Sciatic nerve (tissue), 2 donors: ENCODE data around the gene ADCYAP1R1. TPM values are rescaled to one million over a fixed set of nuclear protein-coding genes. Genes with fewer than 3 reads are reported as not detected.

Experiments used
- ATAC-seq: fragments of 200-7000 bp; cut with Tn5 transposase; one replicate; pipeline ENCODE4 v1.9.1; 2020; ENCODE audit warnings: mild to moderate bottlenecking, moderate library complexity
- DNase-seq: peaks from one replicate; pipeline ENCODE4 v3.0.0-alpha.2; 2020; ENCODE audit warnings: low spot score
- intact Hi-C: fragments of 100-400 bp; cut with DNase I; formaldehyde crosslinking; loops from one replicate; pipeline ENCODE4 v1.14.2; 2022
- total RNA-seq: library from RNA; stranded (reverse); fragmentation: NEBNext Ultra II Directional; extraction: Animal tissue kit (Norgen Biotek cat#: 25700); gene quantifications from one replicate; pipeline ENCODE4 v1.2.1, GENCODE V29; 2021
- donor health status: DM: no; HTN: no; CAD: no.
- donor health status: DM: no; HTN: no; CAD: no.

The ADCYAP1R1 gene
- total RNA-seq, 1 donor from 2014 or later: 9.1 TPM

GRCh38 chr7:31078363-31078990 lies 26.4 kb downstream of the ADCYAP1R1 start:
- DNase-seq (no peak), ATAC-seq (no peak)
- intact Hi-C loops: no loop called here

DNA sequence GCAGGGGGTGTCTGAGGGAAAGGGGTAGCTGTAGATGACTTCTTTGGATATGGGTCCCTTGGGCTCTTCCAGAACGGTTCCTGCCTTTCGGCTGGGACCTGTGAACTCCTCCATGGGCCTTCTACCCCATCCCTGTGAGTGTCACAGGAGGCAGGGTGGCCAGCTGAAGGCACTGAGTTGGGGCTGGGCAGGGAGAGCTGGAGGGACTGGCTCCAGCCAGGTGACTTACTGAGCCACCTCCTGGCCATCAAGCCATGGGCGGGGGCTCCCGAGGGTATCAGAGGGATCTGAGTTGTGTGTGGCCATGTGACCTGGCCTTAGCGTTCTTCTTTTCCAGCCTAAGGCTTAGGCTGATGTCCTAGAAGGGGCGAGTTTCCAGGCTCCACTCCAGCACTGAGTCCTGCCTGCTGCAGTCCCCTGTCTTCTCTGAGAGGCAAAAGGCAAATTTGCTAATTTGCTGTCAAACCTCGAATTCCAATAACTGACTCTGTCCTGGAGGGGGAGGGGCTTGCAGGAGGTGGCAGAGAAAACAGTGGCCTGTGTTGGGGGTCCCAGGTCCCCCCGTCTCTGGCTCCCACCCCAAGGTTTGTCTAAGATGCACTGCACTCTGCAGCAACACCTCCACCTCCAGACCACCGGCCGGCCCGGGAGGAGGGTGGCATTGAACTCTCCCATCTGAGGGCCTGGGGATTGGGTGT lies 27.2 kb downstream of the ADCYAP1R1 start:
- ATAC-seq (no peak), DNase-seq (no peak)

GRCh38 chr7:31079824-31080511 lies 27.9 kb downstream of the ADCYAP1R1 start:
- no peak for ATAC-seq
- no peak for DNase-seq
- intact Hi-C loops: no loop called here

More for the DNA sequence above, 27.2 kb downstream of the ADCYAP1R1 start:
- intact Hi-C loops: no loop called here

DNA sequence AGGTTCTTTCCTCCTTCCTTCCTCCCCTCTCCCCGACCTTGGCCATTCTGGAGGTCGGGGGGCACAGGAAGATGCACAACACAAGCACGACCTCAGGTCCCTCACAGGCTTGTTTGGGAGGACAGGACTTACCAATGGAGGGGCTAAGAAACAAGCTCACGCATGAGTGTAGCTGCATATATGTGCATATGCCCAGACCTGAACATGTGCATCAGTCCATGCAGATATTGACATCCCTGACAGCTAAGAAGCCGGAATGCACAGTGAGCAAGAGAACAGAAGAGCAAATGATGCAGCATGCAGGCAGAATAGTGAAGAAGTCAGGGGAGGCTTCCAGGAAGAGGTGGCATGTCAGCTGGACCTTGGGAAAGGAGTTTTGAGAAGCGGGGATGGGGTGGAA lies 28.7 kb downstream of the ADCYAP1R1 start:
- intact Hi-C loops: no loop called here
- ATAC-seq: no peak
- no peak for DNase-seq

DNA sequence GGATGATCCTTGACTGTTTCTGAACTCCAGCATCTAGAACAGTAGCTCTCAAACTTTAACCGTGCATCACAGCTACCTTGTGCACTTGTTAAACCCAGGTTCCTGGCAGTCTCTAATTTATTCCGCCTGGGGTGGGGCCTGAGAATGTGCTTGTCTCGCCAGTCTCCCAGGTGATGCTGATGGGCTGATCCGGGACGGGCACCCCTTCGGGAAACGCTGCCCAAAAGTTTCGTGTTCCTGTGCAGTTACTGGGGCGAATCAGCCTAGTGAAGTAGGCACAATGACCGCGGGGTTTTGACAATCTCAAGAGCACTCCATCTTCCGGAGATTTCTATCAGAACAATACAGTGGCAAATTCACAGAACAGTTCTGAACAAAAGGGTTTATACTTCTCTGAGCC lies 29.9 kb downstream of the ADCYAP1R1 start:
- ATAC-seq: no peak
- DNase-seq: no peak
- intact Hi-C loops: no loop called here

- ATAC-seq: no peak
- no peak for DNase-seq
- intact Hi-C loops: no loop called here
Observed at GRCh38 chr7:31082447-31082846, 30.3 kb downstream of the ADCYAP1R1 start.

DNA sequence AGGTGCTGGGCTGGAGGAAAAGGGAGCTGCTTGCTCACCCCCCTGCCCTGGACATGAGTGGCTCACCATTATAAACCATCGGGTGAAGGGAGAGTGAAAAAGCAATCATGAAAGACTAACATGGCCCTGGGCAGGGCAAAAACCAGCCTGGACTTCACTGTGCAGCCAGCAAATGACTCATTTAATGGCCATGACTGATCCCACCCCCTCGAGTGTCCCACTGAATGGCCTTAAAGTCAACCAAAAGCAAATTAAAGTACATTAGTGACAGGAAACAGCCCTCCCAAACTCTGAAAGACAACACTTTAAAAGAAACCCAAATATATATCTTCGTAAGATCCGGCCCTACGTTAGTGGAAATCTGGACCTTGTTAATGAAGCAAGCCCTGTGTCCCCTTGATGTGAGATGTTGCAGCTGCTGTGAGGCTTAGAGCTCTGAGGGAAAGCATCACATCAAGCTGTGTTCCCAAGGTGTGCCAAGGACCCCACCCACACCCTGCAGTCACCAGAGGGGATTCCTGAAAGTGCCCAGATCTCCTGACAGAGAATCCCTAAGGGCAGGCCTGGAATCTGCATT lies 31.2 kb downstream of the ADCYAP1R1 start:
- intact Hi-C loops: no loop called here
- DNase-seq: no peak
- no peak for ATAC-seq

DNA sequence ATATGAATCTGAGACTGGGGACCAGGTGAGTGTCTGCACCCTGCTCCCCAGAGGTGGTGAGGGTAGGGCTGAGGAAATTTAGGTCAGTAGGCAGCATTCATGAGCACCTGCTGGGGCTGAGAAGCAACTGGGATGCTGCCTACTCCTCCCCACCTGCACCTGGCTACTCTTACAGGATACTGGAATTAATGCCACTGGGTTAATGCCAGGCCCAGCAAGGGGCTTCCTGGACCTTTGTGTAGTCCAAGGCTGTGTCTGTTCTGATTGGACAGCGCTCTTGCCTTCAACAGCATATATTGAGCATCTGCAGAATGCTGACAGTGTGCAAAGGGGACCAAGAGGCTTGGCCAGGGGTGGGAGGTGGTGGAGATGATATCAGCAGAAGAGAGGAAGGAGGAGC lies 32.1 kb downstream of the ADCYAP1R1 start:
- ATAC-seq (no peak), DNase-seq (no peak)
- intact Hi-C loops: no loop called here

DNA sequence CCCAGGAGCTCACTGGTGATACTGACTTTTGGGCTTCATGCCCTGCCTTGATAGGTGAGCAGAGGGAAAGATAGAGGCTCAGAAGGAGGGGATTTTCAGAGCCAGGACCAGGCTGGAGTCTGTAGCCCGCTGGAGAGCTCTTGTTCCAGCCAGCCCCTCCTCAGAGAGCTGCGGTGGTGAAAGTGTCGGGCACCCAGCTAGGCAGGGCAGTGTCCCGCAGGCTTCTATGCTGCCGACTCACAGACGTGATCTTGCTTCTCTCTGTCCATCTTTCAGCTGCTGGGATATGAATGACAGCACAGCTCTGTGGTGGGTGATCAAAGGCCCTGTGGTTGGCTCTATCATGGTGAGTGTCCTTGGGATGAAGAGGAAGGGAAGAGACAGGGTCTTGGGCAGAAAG lies 35.2 kb downstream of the ADCYAP1R1 start:
- intact Hi-C loops: no loop called here

DNA sequence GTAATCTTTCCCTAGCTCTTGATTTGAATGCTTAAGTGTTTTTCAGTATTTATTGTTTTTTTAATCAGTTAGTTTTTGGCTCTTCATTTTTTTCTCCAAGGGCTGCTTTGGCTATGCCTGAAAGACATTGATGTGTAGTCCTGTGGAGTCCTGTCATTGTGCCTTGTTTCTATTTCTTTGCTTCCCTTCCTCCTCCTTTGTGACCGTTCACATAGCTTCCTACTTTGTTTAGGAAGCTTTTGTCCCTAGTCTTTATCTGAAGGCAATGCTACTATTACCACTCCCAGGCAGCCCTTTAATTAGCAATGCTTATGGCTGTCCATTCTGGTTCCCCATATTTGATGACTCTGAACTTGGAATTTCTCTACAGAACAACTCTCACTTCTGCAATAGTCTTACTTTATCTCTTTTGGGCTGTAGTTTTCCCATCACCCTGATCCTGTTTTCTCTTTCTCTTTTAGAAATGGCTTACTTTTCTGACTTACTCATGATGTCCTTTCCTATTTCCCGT lies 39.9 kb downstream of the ADCYAP1R1 start:
- no peak for ATAC-seq
- intact Hi-C loops: no loop called here
- DNase-seq: no peak

More for the DNA sequence above, 35.2 kb downstream of the ADCYAP1R1 start:
- ATAC-seq (no peak), DNase-seq (no peak)

GRCh38 chr7:31092606-31093005 lies 40.5 kb downstream of the ADCYAP1R1 start:
- intact Hi-C loops: no loop called here
- DNase-seq (peak; percentile 13), ATAC-seq (no peak)

- DNase-seq (no peak), ATAC-seq (no peak)
- intact Hi-C loops: no loop called here
Observed at GRCh38 chr7:31093282-31093681, 41.2 kb downstream of the ADCYAP1R1 start.

DNA sequence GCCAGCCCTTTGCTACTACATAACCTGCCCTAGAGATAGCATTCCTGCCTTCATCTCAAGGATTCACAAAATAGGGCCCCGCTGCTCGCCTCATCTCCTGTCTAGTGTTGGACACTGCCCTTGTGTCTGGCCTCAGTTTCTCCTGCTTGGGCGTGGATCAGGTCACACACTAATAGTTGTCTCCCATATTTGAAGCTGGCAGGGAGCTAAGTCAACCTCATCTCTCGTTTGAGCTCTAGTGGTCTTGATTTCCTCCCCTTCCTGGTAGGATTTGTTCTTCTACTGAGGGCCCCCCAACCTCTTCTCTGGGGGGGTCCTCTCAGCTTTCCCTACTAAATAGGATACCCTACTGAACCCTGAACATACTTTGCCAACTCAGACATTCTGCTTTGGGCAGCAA lies 42.2 kb downstream of the ADCYAP1R1 start:
- intact Hi-C loops: no loop called here
- ATAC-seq (no peak), DNase-seq (peak; percentile 27)

- DNase-seq (peak; percentile 19), ATAC-seq (no peak)
- intact Hi-C loops: loop anchor here (5.0 kb wide), 1 partner anchor 462 kb away; no protein-coding TSS in a partner anchor
Observed at GRCh38 chr7:31095286-31096197, 43.4 kb downstream of the ADCYAP1R1 start.

DNA sequence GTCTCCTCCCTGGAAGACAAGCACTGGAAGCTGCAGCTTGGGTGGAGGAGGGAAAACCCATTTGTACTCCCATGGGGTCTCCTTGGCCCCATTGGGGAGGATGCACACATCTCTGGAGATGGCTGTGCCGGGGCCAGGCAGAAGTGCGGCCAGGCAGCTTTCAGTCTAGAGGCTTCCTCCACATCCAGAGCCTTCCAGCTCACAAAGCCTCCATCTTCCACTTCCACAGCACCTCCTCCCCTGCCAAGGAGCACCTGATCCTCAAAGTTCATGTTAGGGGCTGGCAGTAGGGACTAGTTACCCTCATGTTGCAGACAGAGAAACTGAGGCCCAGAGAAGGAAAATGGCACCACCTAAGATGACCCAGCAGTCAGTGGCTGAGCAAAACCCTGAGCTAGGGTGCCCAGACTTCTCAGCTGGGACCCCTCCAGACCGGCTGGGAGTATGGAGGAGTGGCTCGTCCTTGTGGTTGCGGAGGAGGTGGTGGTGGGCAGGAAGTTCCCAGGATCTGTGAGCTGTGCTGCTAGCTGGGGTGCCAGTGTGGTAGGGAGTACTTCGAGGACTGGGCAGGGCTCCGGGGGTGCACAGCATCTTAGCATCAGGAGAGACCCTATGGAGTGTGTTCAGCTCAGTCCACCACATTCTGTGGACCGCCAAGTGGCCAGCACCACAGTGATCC lies 44.2 kb downstream of the ADCYAP1R1 start:
- intact Hi-C loops: loop anchor here (5.0 kb wide), 1 partner anchor 461 kb away; no protein-coding TSS in a partner anchor
- ATAC-seq: no peak
- peak; percentile 31 for DNase-seq

- no peak for ATAC-seq
- intact Hi-C loops: loop anchor here (5.0 kb wide), 1 partner anchor 460 kb away; no protein-coding TSS in a partner anchor
- DNase-seq: peak; percentile 27
Observed at GRCh38 chr7:31096877-31097258, 44.8 kb downstream of the ADCYAP1R1 start.

GRCh38 chr7:31098642-31099360 lies 46.7 kb downstream of the ADCYAP1R1 start:
- intact Hi-C loops: loop anchor here (5.0 kb wide), 1 partner anchor 458 kb away; no protein-coding TSS in a partner anchor
- no peak for ATAC-seq
- peak; percentile 18 for DNase-seq
